Measurements from ENCODE around the gene SGK1. TPM values are rescaled to one million over a fixed set of nuclear protein-coding genes. Genes with fewer than 3 reads are reported as not detected.
A peak's percentile ranks its signal among the peaks of the same experiment; 100 is the strongest.
"Not testable (repeated sequence)": the region's sequence is repeated elsewhere in the genome, so short reads cannot be mapped to it uniquely, and the experiment has no call there.

The SGK1 gene
- total RNA-seq, 1 experiment from 2014 or later: 23.2 TPM

- POLR2A ChIA-PET: no interaction called here
- H3K27me3 Mint-ChIP-seq (ENCODE audit: low read depth): no peaks in the 10 kb centered on the region
- H3K9me3 Mint-ChIP-seq: peaks cover 3% of the 10 kb centered on the region; the same call in 1 of the 2 replicates
- no peak overlapping the region for H3K4me3 Mint-ChIP-seq
- H3K4me1 Mint-ChIP-seq: peaks cover 32% of the 10 kb centered on the region
- CTCF ChIA-PET: interaction anchor here (1.5 kb wide), 1 partner anchor 18 kb away, joined by 4 read pairs; no protein-coding TSS in a partner anchor
- ATAC-seq (no peak), DNase-seq (ENCODE audit: low spot score) (no peak)
- TF ChIP-seq, protein P1, sequence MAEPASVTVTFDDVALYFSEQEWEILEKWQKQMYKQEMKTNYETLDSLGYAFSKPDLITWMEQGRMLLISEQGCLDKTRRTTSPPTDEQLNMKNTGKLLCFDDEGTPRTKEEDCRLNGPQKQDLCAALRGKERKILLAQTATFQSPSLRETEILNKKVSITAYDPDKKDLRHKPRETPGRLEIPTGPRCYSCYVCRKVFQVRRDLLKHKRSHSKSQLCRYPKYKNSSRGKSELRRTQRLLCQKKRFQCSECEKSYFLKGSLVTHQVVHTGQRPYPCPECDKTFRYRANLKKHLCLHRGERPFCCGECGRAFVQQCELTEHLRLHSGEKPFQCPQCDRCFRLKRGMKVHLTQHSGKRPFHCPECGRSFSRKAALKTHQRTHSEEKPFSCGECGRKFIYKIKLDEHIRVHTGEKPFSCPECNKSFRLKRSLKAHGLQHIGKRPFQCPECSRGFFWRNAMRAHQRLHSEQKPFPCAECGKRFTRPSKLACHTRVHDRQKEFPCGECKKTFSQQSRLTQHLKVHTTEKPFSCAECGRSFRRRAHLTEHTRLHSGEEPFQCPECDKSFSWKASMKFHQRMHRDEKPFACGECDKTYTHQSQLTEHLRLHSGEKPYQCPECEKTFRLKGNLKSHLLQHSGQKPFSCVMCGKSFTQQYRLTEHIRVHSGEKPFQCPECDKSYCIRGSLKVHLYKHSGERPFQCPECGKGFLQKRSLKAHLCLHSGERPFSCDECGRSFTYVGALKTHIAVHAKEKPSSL (CRISPR knock-in tag; conservative IDR thresholded peaks at IDR 0.05): no peak
- TF ChIP-seq, protein P2, sequence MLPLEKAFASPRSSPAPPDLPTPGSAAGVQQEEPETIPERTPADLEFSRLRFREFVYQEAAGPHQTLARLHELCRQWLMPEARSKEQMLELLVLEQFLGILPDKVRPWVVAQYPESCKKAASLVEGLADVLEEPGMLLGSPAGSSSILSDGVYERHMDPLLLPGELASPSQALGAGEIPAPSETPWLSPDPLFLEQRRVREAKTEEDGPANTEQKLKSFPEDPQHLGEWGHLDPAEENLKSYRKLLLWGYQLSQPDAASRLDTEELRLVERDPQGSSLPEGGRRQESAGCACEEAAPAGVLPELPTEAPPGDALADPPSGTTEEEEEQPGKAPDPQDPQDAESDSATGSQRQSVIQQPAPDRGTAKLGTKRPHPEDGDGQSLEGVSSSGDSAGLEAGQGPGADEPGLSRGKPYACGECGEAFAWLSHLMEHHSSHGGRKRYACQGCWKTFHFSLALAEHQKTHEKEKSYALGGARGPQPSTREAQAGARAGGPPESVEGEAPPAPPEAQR (CRISPR knock-in tag; IDR thresholded peaks at IDR 0.05): no peak
- TF ChIP-seq EMX1 (CRISPR knock-in tag; IDR thresholded peaks at IDR 0.05): no peak
- TF ChIP-seq ZNF138 (CRISPR knock-in tag; conservative IDR thresholded peaks at IDR 0.05): no peak
- TF ChIP-seq IRF2 (CRISPR knock-in tag; IDR thresholded peaks at IDR 0.05; ENCODE audit: borderline replicate concordance, low read depth): no peak
- TF ChIP-seq ZNF317 (CRISPR knock-in tag; IDR thresholded peaks at IDR 0.05; ENCODE audit: borderline replicate concordance, low read depth): no peak
- TF ChIP-seq ZNF396 (CRISPR knock-in tag; IDR thresholded peaks at IDR 0.05; ENCODE audit: borderline replicate concordance): no peak
- no peak for TF ChIP-seq SOX15 (CRISPR knock-in tag; IDR thresholded peaks at IDR 0.05)
- TF ChIP-seq NFYB (CRISPR knock-in tag; conservative IDR thresholded peaks at IDR 0.05; ENCODE audit: low read depth): no peak
- TF ChIP-seq, protein P3, sequence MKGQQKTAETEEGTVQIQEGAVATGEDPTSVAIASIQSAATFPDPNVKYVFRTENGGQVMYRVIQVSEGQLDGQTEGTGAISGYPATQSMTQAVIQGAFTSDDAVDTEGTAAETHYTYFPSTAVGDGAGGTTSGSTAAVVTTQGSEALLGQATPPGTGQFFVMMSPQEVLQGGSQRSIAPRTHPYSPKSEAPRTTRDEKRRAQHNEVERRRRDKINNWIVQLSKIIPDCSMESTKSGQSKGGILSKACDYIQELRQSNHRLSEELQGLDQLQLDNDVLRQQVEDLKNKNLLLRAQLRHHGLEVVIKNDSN (CRISPR knock-in tag; IDR thresholded peaks at IDR 0.05): no peak
- no peak for TF ChIP-seq ATF3 (CRISPR knock-in tag; conservative IDR thresholded peaks at IDR 0.05)
- no peak overlapping the region for H3K27ac Mint-ChIP-seq
- no peaks in the 10 kb centered on the region for H3K36me3 Mint-ChIP-seq
These were observed 121.9 kb downstream of the SGK1 start for GRCh38 chr6:134195985-134196384.

DNA sequence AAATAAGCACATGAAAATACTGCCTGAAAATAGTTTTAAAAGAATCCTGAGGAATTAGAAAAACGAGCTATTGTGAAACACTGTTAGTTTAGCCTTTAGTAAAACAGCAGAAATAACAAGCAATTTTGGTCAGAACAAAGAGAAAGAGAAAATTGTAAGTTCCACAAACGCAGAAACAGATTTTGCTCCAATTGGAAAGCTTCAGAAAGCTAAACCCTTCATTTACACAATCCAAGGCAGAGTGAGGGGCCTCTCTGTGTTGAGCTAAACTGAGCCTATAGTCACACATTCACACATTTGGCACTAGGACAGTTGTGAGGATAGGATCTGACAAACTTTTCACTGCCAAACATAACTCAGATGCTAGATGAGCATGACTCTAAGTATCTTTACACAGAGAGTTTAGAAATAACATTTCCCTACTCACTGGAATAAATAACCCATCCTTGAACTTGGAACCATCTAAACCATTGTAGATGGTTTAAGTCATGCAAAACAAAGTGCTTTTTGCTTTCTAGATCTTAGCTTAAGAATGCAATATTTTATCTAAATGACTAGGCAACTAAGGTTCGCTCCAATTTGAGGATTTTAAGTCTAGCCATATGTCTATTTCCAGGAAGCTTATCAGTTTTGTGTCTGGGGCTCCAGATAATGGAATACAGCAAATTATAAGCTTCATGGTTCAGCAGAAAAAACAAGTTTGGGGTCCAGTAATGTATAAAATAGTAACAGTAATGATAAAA is 122.6 kb downstream of the SGK1 start:
- H3K27me3 Mint-ChIP-seq (ENCODE audit: low read depth): no peaks in the 10 kb centered on the region
- ChIA-PET CTCF (interaction anchor here (0.6 to 1.5 kb wide), 2 partner anchors 17 to 222 kb away, joined by 4 read pairs; no protein-coding TSS in a partner anchor), POLR2A (no interaction called here)
- H3K36me3 Mint-ChIP-seq: no peaks in the 10 kb centered on the region
- H3K4me3 Mint-ChIP-seq: no peak overlapping the region
- ATAC-seq (no peak), DNase-seq (ENCODE audit: low spot score) (no peak)
- peak overlapping the region; percentile 82; the same call in 1 of the 2 replicates for H3K27ac Mint-ChIP-seq
- TF ChIP-seq, protein P3 (CRISPR knock-in tag; IDR thresholded peaks at IDR 0.05): no peak
- 0 out of 2 replicates have a peak, but pooled peaks have one; percentile 18 for TF ChIP-seq GABPB1 (CRISPR knock-in tag; IDR thresholded peaks at IDR 0.05)
- peaks cover 3% of the 10 kb centered on the region; the same call in 1 of the 2 replicates for H3K9me3 Mint-ChIP-seq
- peaks cover 30% of the 10 kb centered on the region for H3K4me1 Mint-ChIP-seq

- DNase-seq (ENCODE audit: low spot score) (no peak), ATAC-seq (no peak)
- Mint-ChIP-seq H3K4me3 (no peak overlapping the region), H3K4me1 (peaks cover 19% of the 10 kb centered on the region), H3K27me3 (ENCODE audit: low read depth) (no peaks in the 10 kb centered on the region), H3K27ac (peak overlapping the region; percentile 58), H3K9me3 (peaks cover 3% of the 10 kb centered on the region; the same call in 1 of the 2 replicates), H3K36me3 (no peaks in the 10 kb centered on the region)
- TF ChIP-seq ELF4 (CRISPR knock-in tag; IDR thresholded peaks at IDR 0.05; ENCODE audit: low read depth) (no peak), GABPB1 (CRISPR knock-in tag; IDR thresholded peaks at IDR 0.05) (no peak), HMGA2 (CRISPR knock-in tag; IDR thresholded peaks at IDR 0.05) (no peak)
- TF ChIP-seq, protein P4, sequence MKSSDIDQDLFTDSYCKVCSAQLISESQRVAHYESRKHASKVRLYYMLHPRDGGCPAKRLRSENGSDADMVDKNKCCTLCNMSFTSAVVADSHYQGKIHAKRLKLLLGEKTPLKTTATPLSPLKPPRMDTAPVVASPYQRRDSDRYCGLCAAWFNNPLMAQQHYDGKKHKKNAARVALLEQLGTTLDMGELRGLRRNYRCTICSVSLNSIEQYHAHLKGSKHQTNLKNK (CRISPR knock-in tag; IDR thresholded peaks at IDR 0.05): no peak
- ChIA-PET CTCF (interaction anchor here (0.8 kb wide), 1 partner anchor 447 kb away, joined by 3 read pairs; no protein-coding TSS in a partner anchor), POLR2A (interaction anchor here (0.6 to 0.7 kb wide), 2 partner anchors 118 to 447 kb away, joined by 3 to 4 read pairs; no protein-coding TSS in a partner anchor)
These were observed 124.1 kb downstream of the SGK1 start for GRCh38 chr6:134193536-134194498.

DNA sequence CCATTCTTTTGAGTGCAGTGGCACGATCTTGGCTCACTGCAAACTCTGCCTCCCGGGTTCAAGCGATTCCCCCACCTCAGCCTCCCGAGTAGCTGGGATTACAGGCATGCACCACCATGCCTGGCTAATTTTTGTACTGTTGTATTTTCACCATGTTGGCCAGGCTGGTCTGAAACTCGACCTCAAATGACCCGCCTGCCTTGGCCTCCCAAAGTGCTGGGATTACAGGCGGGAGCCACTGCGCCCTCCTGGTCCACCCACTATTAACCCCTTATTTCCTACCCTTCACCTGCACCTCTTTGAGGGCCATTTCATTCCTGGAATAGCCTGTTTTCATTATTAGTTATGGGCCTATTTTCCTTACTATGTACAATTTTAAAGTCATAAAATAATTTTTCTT is 125.3 kb downstream of the SGK1 start:
- H3K4me3 Mint-ChIP-seq: peak overlapping the region; percentile 43; the same call in 1 of the 2 replicates
- H3K27me3 Mint-ChIP-seq (ENCODE audit: low read depth); H3K9me3 Mint-ChIP-seq; CTCF ChIA-PET; ATAC-seq; H3K27ac Mint-ChIP-seq; DNase-seq (ENCODE audit: low spot score); H3K36me3 Mint-ChIP-seq; POLR2A ChIA-PET: not testable (repeated sequence)
- peaks cover 18% of the 10 kb centered on the region for H3K4me1 Mint-ChIP-seq
